NK-92 (cell line): ENCODE data around the gene P4HA3.

ENCODE experiments used
- DNase-seq: peaks from one replicate; lab custom pipeline; 2025; ENCODE audit not compliant: unreplicated experiment; lab: John Stamatoyannopoulos, UW

The P4HA3 gene

DNA sequence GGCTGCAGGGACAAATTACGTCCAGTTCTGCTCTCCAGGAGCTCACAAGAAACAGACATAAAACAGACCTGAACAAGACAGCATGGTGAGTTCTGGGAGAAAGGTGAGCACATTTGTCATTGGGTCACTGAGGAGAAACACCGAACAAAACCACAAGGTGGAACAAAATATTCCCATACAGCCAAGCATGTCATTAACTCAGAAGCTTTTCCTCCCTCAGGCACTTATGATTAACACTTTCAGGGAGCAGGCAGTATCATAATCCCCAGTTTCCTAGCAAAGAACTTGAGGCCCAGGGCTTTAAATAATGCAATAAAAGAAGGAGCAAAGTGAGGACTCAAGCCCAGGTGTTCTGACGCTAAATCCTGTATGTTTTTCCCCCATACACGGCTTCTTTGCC, 43.0 kb downstream of the P4HA3 start:
- no peak for DNase-seq

DNA sequence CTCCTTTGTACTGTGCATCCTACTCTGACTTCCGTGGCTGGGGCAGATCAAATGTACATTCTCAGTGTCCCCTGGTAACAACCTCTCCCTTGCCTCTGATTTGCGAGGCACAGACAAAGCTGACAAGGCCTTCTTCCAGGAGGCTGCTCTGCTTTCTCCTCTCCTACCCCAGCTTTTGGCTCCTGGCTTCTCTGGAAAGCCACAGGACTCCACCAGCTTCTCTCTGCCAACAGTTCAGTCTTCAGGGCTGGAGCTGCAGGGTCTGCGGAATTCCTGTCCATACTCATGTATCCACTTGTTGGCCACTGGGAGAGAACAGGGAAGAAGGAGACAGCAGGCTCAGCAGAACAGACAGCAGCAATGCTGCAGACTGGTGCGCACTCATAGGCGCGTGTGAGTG, 44.4 kb downstream of the P4HA3 start:
- no peak for DNase-seq

DNA sequence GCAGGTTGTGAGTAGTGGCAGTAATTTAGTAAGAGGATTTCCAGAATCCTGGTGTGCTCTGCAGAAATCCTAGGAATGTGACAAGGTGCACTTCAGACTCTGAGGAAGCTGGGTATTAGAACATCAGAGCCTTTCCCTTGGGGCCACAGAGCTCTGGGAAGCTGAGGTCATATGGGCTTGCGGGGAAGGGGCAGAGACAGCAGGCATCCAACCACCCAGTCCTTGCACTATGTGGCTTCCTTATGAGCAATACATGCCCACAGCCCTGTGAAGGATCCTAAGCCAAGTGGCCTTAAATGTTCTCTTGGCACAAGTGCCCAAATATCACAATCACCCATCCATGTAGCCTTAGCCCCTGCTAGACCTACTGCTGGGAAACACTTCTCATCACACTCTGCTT, 46.2 kb downstream of the P4HA3 start:
- DNase-seq, result no peak

DNA sequence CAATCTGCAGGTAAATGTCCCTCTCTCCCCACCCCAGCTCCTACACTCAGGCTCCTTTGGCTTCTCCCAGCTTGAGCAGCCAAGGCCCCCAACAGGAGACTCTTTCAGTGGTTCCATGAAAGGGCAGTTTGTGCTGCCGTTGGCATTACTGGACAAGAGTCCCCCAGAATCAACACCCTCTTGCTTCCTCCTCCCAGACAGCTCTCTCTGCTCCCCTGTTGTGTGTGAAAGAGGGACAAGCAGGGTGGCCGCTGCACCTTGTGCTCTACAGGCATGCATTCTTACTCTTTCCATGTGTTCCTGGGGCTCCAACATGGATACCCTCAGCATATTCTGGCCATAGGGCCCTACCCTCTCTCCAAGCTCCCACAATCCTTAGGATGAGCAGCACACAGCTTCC, 48.7 kb downstream of the P4HA3 start:
- no peak for DNase-seq

DNA sequence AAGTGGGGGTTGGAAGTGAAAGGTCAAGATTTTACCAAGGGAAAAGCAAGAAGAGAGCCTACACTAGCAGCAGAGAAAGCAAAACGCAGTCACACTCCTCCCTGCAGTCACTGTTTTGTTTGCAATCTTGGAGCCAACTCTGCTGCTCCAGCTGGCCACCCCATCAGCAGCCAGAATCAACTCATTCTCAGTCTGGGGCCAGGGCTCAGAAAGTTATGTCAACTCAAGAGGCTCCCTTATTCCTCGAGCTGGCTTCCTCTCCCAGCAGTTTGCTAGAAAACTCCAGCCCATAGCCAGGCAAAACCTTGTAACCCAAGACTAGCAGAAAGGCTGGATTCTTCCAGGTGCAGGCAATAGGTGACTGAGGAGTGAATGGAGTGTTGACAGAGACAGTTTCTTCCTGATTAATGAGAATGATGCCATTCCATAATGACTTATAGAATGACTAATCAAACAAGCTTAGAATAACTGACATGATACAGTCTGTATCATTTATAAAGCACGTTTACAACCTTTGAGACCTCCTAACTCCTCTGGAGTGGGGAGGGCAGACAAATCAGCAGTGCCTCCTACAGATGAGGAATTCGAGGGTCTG, 53.4 kb downstream of the P4HA3 start:
- DNase-seq, result no peak

DNA sequence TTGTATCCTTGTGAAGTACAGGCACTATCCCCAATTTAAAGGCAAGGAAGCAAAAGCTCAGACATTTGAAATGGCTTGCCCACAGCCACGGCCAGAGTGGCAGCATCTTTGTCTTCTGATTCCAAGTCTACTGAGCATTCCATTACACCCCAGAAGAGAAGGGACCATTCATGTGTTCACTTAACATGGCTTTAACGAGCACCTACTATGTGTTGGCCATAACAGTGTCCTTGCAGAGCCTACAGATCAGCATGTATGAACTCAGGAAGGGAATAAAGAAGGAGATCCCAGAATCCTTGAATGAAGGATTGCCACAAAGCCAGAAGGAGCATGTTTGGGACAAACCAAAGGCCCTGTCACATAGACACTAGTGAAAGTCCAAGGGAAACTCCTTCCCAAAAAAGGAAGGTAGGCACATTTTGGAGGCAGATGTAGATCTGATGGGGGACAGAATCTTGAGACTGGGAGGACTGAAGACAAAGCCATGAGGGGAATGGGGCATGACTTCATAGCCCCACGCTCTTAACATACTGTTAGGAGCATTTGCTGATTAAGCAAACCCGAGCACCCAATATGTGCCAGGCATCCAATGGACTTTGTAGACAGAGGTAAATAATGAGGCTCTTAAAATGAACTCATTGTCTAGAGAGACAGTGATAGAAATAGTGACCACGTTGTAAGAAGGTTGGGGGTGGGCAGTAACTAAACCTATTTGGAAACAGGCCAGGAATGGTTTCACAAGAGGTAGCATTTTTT, 54.9 kb downstream of the P4HA3 start:
- DNase-seq, result no peak

DNA sequence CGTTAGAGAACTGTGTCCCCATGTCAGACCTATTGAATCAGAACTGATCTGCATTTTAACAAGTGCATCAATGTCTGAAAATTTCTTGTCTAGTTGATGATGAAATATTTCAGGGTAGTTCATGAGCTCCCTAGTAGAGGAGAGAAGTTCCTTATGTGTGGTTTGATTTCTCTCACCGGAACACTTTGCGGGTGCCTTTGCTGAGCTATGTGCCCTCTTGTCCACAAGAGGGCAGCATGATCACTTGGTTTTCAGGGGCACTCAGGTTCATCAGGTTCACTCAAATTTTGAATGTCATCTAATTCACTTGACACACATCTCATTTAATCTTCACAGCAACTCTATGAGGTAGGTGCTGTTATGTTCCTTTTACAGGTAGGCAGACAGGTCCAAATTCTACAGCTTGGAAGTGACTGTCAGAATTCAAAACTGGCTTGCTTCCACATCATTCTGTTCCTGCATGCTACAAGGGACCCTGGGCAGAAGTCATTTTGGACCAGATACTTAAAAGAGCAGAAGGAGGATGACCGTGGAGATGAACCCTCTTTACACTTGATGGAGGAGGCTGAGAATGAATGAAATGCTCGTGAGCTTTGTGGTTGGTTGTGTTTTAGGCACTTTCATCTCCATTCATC, 55.6 kb downstream of the P4HA3 start:
- no peak for DNase-seq

DNA sequence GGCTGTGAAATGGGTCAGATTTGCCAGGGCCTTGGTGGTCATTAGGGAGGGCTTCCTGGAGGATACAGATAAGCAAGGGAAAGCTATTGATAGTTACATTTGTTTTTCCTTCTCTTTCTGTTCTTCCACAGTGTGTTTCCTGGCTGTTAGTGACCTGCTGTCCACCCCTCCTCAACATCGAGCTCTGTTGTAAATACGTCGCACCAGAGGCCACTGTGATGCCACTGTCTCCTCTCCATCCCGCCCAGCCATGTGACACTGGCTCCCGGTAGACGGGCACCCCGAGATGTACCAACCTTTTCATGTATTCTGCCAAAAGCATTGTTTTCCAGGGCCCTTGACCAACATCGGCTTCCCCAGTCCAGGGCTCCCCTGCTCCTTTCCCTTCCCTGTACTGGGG, 58.1 kb downstream of the P4HA3 start:
- DNase-seq, result no peak

DNA sequence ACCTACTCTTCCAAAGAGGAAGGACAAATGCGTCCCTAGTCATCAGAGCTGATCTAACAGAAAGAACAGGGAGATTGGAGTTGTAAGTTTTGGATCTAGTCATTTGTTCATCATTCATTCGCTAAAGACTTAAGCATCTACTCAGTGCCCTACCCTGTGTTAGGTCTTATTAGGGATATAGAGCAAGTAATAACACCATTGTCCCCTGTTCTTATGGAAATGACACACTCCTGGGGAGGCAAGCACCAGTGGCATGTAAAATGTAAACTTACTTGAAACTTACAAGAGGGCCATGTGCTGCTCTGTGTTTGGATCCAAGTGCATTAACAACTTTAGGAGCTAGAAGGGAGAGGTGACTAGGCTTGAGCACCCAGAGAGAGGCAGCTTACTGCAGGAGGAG, 61.9 kb downstream of the P4HA3 start:
- no peak for DNase-seq

DNA sequence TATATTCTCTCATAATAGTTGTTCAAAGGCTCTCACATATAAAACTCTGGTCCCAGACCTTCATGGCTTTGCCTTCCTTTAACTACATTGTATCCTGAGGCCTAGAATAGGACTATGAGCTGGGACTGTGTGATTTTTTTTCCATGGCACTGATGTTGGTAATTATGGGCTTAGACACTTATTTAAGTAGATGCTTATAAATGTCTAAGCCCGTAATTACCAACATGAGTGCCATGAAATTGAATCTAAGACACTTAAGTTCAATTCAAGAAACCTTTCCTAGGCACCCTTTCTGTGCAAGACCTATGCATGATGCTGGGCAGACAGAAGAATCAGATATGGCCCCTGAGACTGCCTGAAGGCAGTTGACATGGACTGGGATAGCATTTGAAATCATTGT, 63.0 kb downstream of the P4HA3 start:
- no peak for DNase-seq

DNA sequence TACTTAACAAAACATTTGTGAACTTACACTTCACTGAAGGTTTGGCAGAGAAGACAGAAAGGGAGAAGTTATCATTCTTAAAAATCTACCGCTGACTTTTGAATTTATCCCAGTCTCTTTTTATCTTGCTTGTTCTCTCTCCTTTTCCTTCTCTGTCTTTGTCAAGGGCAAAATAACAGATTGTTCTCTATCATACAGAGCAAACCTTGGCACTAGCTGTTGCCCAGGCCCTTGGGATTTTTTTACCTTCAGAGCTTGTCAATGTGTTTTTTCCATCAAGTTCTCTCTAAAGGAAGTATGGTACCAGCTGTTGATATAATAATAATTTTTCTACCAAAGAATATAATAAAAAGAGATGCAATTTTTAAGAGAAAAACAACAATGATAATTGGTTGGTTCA, 73.2 kb downstream of the P4HA3 start:
- no peak for DNase-seq

DNA sequence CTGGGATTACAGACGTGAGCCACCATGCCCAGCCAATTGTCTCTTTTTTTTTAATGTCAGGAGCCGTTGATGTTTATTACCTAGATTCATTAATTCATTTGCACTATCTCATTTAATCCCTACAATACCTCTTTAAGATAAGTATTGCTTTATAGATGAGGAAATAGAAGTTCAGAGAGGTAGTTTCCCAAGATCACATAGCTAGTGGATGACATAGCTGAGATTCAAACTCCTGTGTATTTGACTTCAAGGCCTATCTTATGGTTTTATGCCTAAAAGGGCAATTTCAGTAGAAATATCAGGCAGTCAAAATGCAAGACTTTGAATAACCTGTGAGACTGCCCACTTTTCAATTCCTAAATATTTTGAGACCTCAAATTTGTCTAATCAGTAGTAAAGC, 73.9 kb downstream of the P4HA3 start:
- DNase-seq, result no peak

DNA sequence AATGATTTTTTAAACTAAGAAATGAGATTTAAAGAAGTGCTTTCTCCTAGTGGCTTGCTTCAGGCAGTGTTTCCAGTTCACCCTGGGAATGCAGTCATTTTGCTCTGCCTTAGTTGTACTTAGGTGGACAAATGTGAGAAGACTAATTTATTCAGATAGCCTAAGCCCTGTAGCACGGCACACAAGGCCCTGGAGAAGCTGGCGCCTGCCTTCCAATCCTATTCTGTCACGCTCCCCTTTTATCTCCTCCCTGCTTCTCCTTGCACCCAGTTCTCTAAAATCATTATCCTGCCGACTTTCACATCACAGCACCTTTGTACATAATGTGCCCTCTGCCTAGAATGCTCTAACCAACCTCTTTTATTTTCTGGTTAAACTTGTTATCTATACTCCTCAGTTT, 76.3 kb downstream of the P4HA3 start:
- DNase-seq, result no peak

DNA sequence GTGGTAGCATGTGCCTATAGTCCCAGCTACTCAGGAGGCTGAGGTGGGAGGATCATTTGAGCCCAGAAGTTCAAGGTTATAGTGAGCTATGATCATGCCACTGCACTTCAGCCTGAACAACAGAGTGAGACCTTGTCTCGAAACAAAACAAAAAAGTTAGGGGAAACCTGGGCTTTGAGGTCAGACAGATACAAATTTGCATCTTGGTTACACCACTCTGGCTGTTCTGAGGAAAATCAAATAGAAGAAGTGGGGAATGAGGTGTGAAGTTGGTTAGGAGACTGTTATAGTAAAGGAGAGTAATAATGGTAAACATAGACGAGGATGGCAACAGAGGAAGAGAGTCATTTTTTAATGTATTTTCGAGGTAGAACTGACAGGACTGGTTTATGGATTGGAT, 77.8 kb downstream of the P4HA3 start:
- no peak for DNase-seq

DNA sequence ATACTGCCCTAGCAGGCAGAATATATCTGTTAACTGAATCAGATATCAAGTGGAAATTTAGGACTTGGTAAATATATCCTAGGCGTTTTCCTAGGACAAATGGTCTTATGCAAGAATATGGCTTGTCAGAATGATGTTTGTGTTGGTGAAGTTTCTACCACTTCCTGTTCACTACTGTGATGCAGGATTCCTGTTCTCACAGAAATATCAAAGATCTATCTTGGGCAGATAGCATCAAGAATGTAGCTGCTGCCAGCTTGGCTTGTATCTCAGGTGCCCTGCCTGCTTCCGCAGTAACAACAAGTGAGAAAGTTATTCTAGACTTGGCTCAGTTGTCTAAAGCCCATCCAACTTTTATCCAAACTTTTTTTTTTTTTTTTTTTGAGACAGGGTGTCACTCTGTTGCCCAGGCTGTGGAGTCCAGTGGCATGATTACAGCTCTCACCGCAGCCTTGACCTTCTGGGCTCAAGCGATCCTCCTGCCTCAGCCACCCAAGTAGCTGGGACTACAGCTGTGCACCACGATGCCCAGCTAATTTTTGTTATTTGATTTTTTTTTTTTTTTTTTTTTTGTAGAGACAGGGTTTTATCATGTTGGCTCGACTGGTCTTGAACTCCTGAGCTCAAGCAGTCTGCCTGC, 79.0 kb downstream of the P4HA3 start:
- DNase-seq, result no peak

DNA sequence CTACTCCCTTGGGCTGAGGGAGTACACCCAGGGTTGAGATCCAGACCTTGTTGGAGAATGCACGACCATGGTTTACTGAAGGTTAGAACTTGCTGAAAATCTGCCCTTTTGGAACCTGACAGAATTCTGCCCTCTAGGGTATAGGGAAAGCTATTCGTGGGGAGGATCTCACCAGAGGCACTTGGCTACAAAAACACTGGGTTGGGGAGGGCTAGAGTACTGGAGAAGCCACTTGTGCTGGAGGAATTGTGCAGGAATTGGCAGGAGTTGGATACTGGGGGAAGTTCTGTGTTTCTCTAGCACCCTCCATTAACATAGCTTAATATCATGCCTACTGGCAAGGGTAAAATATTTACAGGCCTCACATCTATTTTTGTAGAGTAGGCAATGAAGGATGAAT, 84.5 kb downstream of the P4HA3 start:
- no peak for DNase-seq

DNA sequence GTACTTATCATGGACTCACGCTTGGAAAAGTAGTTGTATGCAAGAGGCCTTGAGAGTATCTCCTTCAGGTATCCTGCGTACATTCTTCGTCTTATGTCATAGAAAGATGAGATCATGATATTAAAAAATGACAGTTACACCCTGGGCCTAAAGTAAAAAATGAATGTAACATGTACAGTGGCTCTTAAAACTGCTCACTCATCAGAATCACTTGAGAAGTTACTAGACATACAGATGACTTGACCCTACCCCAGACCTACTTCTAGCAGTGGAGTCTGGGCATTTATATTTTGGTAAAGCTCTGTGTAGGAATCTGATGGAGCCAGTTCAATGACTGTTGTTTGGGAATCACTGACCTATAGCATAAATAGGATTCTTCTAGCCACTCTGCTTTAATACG, 85.9 kb downstream of the P4HA3 start:
- DNase-seq, result no peak

DNA sequence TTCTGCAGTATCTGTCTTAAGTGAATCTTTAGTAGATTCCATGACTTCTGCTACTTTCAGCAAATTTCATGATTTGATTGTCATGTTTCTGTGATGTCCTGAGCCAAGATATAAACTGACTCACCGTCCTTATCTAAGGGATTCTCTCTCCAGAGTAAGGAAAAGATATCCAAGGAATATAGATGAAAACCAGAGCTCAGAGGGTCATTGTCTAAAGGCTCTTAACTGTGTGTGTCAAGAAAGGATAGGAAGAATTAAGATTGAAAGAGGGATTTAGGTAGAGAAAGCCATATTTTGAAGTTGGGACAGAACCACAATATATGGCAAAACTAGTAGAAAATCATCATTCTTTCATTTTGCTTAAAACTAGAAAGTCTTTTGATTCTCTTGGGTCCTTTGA, 89.6 kb downstream of the P4HA3 start:
- no peak for DNase-seq

DNA sequence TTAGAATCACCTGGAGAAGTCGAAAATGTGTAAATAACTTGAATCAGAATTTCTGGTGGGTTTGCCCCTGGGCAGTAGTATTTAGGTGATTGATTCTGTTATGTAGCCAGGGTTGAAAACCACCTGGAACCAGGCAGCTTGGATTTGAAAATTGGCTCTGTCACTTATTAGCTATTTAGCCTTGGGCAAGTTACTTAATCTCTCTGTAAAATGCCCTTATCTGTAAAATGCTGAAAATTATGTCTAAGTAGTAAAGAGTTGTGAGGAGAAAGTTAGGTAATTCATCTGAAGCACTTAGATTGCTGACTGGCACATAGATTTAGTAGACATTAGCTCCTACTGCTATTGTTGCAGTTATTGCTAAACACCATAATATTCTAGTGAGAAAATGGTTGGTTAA, 91.1 kb downstream of the P4HA3 start:
- DNase-seq, result no peak
